HG02885 (cell line): ENCODE measurements around the gene SH3BGRL2.
"Not testable (repeated sequence)": the region's sequence is repeated elsewhere in the genome, so short reads cannot be mapped to it uniquely, and the experiment has no call there.

Experiments
- ATAC-seq: cut with Tn5 transposase; IDR thresholded peaks from one replicate; pipeline ENCODE4 v1.9.1; 2021; ENCODE audit warnings: mild to moderate bottlenecking; ENCODE audit not compliant: unreplicated experiment, poor library complexity

The SH3BGRL2 gene

GRCh38 chr6:79731471-79731870 is 100.3 kb downstream of the SH3BGRL2 start:
- ATAC-seq = no peak

DNA sequence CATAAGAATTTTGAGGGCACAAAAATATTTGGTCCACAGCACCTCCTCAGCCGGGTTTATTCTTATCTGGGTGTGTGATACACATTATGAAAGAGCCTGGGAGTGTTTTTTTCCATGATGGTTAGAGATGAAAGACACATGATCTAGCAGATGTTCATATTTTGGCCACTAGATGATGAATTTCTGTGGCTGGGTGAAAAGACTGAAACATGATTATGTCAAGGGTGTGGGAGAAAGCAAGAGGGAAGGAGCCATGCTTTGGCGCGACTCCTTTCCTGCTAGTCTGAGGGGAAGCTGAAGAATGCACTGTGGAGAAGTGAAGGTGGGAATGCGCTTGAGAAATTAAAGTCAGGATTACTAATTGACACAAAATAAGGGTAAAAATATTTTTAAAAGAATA is 102.3 kb downstream of the SH3BGRL2 start:
- ATAC-seq = no peak

GRCh38 chr6:79734374-79734773 is 103.2 kb downstream of the SH3BGRL2 start:
- ATAC-seq = no peak

DNA sequence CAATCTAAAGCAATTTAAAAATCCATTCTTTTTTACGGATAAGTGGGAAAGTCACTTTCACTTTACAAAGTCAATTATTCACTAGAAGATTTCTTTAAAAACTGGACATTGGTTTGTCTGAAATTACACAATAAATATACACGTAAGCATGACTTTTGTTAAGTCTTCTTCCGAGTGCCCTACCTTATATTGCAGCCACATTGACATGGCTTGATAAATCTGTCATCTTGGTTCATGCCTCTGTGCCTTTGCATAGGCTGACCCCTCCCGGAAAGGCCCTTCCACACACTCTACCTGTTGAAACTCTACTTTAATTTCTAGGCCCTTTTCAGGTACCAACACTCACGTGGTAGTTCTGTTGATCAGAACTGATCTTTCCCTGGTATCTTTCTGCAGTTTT is 104.1 kb downstream of the SH3BGRL2 start:
- ATAC-seq = no peak

DNA sequence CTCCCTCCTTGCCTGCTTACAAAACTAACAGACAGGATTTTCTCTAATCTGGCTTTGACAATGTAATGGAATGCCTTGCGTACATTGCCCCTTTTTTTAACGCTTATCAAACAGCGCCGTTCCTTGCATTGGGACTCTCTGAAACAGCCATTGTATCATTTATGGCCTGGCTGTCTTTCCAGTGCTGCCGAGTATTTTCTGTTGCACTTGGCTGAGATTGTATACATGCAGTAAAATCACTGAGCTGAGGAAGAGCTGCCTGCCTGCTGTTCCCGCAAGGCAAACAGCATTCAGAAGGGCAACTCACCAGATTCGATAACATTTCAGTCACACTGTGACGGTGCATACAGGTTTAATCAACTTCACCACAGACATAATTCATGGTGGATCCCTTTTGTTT is 106.0 kb downstream of the SH3BGRL2 start:
- ATAC-seq = no peak

DNA sequence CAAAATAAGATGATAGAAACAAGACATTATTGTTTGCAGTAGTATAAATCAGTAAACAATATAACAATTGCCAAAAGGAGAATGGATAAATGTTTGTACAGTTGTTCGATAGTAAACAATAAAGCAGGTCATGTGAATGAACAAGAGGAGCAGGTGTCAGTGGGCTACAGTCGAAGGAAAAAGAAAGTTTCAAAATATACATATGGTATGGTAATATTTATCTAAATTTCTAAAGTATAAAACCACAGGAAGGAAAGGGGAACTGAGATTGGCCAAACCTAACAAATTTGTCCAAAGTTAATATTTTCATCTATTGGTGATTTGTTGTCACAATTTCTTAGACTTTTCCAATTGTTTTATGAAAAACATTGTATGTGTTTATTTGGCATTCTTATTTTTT is 110.9 kb downstream of the SH3BGRL2 start:
- ATAC-seq = no peak

DNA sequence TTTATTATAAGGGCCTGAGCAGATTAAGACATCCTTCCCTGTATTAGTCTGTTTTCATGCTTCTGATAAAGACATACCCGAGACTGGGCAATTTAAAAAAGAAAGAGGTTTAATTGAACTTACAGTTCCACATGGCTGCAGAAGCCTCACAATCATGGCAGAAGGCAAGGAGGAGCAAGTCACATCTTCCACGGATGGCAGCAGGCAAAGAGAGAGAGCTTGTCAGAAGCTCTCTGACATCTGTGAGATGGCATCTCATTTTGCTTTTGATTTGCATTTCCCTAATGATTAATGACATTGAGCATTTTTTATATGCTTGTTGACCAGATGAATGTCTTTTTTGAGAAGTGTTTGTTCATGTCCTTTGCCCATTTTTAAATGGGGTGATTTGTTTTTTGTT is 114.2 kb downstream of the SH3BGRL2 start:
- ATAC-seq = not testable (repeated sequence)

DNA sequence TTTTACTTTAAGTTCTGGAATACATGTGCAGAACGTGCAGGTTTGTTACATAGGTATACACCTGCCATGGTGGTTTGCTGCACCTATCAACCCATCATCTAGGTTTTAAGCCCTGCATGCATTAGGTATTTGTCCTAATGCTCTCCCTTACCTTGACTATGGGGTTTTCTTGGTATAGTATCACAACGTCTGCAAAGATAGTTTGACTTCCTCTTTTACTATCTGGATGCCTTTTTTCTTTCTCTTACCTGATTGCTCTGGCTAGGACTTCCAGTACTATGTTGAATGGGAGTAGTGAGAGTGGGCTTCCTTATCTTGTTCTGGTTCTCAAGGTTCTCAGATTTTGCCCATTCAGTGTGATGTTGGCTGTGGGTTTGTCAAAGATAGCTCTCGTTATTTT is 115.2 kb downstream of the SH3BGRL2 start:
- peak; percentile 45 for ATAC-seq

- no peak for ATAC-seq
Observed at GRCh38 chr6:79750806-79751205, 119.7 kb downstream of the SH3BGRL2 start.
